OCI-LY3 (cell line): ENCODE measurements around the gene DTX3.

Experiments used
- CTCF ChIP-seq: fragments of 200-600, 300-600 bp; sonication (generic); IDR thresholded peaks from 2 replicates; pipeline ENCODE4 v1.5.1; 2014; ENCODE audit warnings: antibody characterized with exemption, low read length, low read depth
- EZH2phosphoT487 ChIP-seq: fragments of 200-600 bp; shearing (Covaris generic); IDR thresholded peaks from 2 replicates; pipeline ENCODE4 v1.6.1; 2018; ENCODE audit warnings: antibody characterized with exemption, mixed run types, low read depth

- TF ChIP-seq CTCF, result no peak
- no peak for TF ChIP-seq EZH2phosphoT487
These were observed 6.6 kb downstream of the DTX3 start, which contains the start of gene ARHGEF25 for GRCh38 chr12:57611108-57611826.
